ENCODE results near the gene NIN.

The NIN gene

GRCh38 chr14:50785457-50786063 is 45.4 kb downstream of the NIN start:
- no peak for DNase-seq

GRCh38 chr14:50784683-50785456 is 46.1 kb downstream of the NIN start:
- DNase-seq, result no peak

GRCh38 chr14:50783563-50783962 is 47.4 kb downstream of the NIN start:
- DNase-seq, result no peak

GRCh38 chr14:50780393-50780792 is 50.6 kb downstream of the NIN start:
- no peak for DNase-seq

GRCh38 chr14:50778721-50779483 is 52.1 kb downstream of the NIN start:
- no peak for DNase-seq

GRCh38 chr14:50776522-50776921 is 54.4 kb downstream of the NIN start:
- DNase-seq, result no peak

- no peak for DNase-seq
These were observed 55.6 kb downstream of the NIN start for GRCh38 chr14:50775357-50775756.

- DNase-seq, result no peak
These were observed 56.3 kb downstream of the NIN start for GRCh38 chr14:50774542-50775267.

GRCh38 chr14:50773632-50774541 is 57.1 kb downstream of the NIN start:
- DNase-seq, result peak; percentile 10 to 55

GRCh38 chr14:50772412-50772811 is 58.5 kb downstream of the NIN start:
- DNase-seq, result no peak

- no peak for DNase-seq
These were observed 60.4 kb downstream of the NIN start for GRCh38 chr14:50770586-50770985.

- DNase-seq, result no peak
These were observed 61.0 kb downstream of the NIN start for GRCh38 chr14:50769863-50770500.

GRCh38 chr14:50768680-50769079 is 62.3 kb downstream of the NIN start:
- no peak for DNase-seq

GRCh38 chr14:50766338-50766886 is 64.5 kb downstream of the NIN start:
- no peak for DNase-seq

GRCh38 chr14:50763382-50764007 is 67.5 kb downstream of the NIN start:
- no peak for DNase-seq

GRCh38 chr14:50762931-50763300 is 68.0 kb downstream of the NIN start:
- DNase-seq, result no peak

GRCh38 chr14:50762001-50762930 is 68.7 kb downstream of the NIN start:
- DNase-seq, result no peak

GRCh38 chr14:50759800-50760543 is 71.0 kb downstream of the NIN start:
- no peak for DNase-seq

GRCh38 chr14:50758945-50759344 is 72.0 kb downstream of the NIN start:
- DNase-seq, result no peak

Measured in SHP77 (cell line).